BLaER1 (cell line): ENCODE data around the gene YAE1.
"Not testable (repeated sequence)": the region's sequence is repeated elsewhere in the genome, so short reads cannot be mapped to it uniquely, and the experiment has no call there.

Experiments used
- H3K27ac ChIP-seq: shearing (Covaris generic); formaldehyde crosslinking; 2 replicates; pipeline ENCODE4 v1.8.1; 2022
- H3K27me3 ChIP-seq: shearing (Covaris generic); formaldehyde crosslinking; 2 replicates; pipeline ENCODE4 v1.8.1; 2022
- H3K36me3 ChIP-seq: shearing (Covaris generic); formaldehyde crosslinking; 2 replicates; pipeline ENCODE4 v1.8.1; 2022
- H3K4me1 ChIP-seq: shearing (Covaris generic); formaldehyde crosslinking; 2 replicates; pipeline ENCODE4 v1.8.1; 2022
- H3K4me2 ChIP-seq: shearing (Covaris generic); formaldehyde crosslinking; 2 replicates; pipeline ENCODE4 v1.8.1; 2022
- H3K4me3 ChIP-seq: shearing (Covaris generic); formaldehyde crosslinking; 2 replicates; pipeline ENCODE4 v1.8.1; 2022
- H3K9ac ChIP-seq: shearing (Covaris generic); formaldehyde crosslinking; 2 replicates; pipeline ENCODE4 v1.8.1; 2022
- H3K9me3 ChIP-seq: shearing (Covaris generic); formaldehyde crosslinking; 2 replicates; pipeline ENCODE4 v1.8.1; 2022
- H4K20me1 ChIP-seq: shearing (Covaris generic); formaldehyde crosslinking; 2 replicates; pipeline ENCODE4 v1.8.1; 2022
- Cebpa-rat ChIP-seq: shearing (Covaris generic); IDR thresholded peaks from 2 replicates; pipeline ENCODE4 v1.8.1; 2022

Gene YAE1

GRCh38 chr7:39531818-39532217 is 34.4 kb upstream of the YAE1 start:
- H3K4me2 ChIP-seq = no peak overlapping the region
- H3K27me3 ChIP-seq = no peaks in the 10 kb centered on the region
- no peaks in the 10 kb centered on the region for H3K4me1 ChIP-seq
- no peaks in the 10 kb centered on the region for H3K9me3 ChIP-seq
- H3K4me3 ChIP-seq = no peak overlapping the region
- no peak overlapping the region for H3K27ac ChIP-seq
- TF ChIP-seq Cebpa-rat = no peak
- H3K36me3 ChIP-seq = no peaks in the 10 kb centered on the region
- no peak overlapping the region for H3K9ac ChIP-seq
- H4K20me1 ChIP-seq = no peaks in the 10 kb centered on the region

GRCh38 chr7:39532832-39533231 is 33.4 kb upstream of the YAE1 start:
- no peaks in the 10 kb centered on the region for H4K20me1 ChIP-seq
- no peaks in the 10 kb centered on the region for H3K4me1 ChIP-seq
- no peak overlapping the region for H3K4me3 ChIP-seq
- no peak overlapping the region for H3K27ac ChIP-seq
- no peaks in the 10 kb centered on the region for H3K27me3 ChIP-seq
- H3K36me3 ChIP-seq = no peaks in the 10 kb centered on the region
- TF ChIP-seq Cebpa-rat = no peak
- no peak overlapping the region for H3K4me2 ChIP-seq
- no peak overlapping the region for H3K9ac ChIP-seq
- no peaks in the 10 kb centered on the region for H3K9me3 ChIP-seq

- H3K27ac ChIP-seq = no peak overlapping the region
- no peaks in the 10 kb centered on the region for H4K20me1 ChIP-seq
- H3K27me3 ChIP-seq = no peaks in the 10 kb centered on the region
- H3K36me3 ChIP-seq = no peaks in the 10 kb centered on the region
- H3K4me3 ChIP-seq = no peak overlapping the region
- no peak overlapping the region for H3K4me2 ChIP-seq
- TF ChIP-seq Cebpa-rat = no peak
- H3K9me3 ChIP-seq = no peaks in the 10 kb centered on the region
- no peaks in the 10 kb centered on the region for H3K4me1 ChIP-seq
- no peak overlapping the region for H3K9ac ChIP-seq
Measured at GRCh38 chr7:39534599-39534998, 31.6 kb upstream of the YAE1 start.

GRCh38 chr7:39535064-39535463 is 31.1 kb upstream of the YAE1 start:
- H3K4me3 ChIP-seq = no peak overlapping the region
- H4K20me1 ChIP-seq = no peaks in the 10 kb centered on the region
- no peaks in the 10 kb centered on the region for H3K9me3 ChIP-seq
- H3K4me2 ChIP-seq = no peak overlapping the region
- no peak for TF ChIP-seq Cebpa-rat
- H3K27ac ChIP-seq = no peak overlapping the region
- no peaks in the 10 kb centered on the region for H3K27me3 ChIP-seq
- no peak overlapping the region for H3K9ac ChIP-seq
- H3K4me1 ChIP-seq = no peaks in the 10 kb centered on the region
- no peaks in the 10 kb centered on the region for H3K36me3 ChIP-seq

GRCh38 chr7:39535720-39536119 is 30.5 kb upstream of the YAE1 start:
- Histone ChIP-seq H3K4me1 (no peaks in the 10 kb centered on the region), H3K27ac (no peak overlapping the region), H3K4me2 (no peak overlapping the region), H3K9ac (no peak overlapping the region), H3K27me3 (no peaks in the 10 kb centered on the region), H4K20me1 (no peaks in the 10 kb centered on the region), H3K9me3 (no peaks in the 10 kb centered on the region), H3K4me3 (no peak overlapping the region), H3K36me3 (no peaks in the 10 kb centered on the region)
- TF ChIP-seq Cebpa-rat = no peak

- Histone ChIP-seq H3K9me3 (no peaks in the 10 kb centered on the region), H3K4me2 (no peak overlapping the region)
Measured at GRCh38 chr7:39536951-39537350, 29.3 kb upstream of the YAE1 start.

GRCh38 chr7:39539816-39540215 is 26.4 kb upstream of the YAE1 start:
- Histone ChIP-seq H3K27ac (no peak overlapping the region), H3K36me3 (no peaks in the 10 kb centered on the region), H3K4me1 (peaks cover 7% of the 10 kb centered on the region), H3K27me3 (no peaks in the 10 kb centered on the region), H3K9me3 (no peaks in the 10 kb centered on the region), H4K20me1 (no peaks in the 10 kb centered on the region), H3K9ac (no peak overlapping the region), H3K4me3 (no peak overlapping the region), H3K4me2 (no peak overlapping the region)
- no peak for TF ChIP-seq Cebpa-rat

More at GRCh38 chr7:39536951-39537350, 29.3 kb upstream of the YAE1 start:
- H3K27ac ChIP-seq = no peak overlapping the region
- H4K20me1 ChIP-seq = no peaks in the 10 kb centered on the region
- H3K9ac ChIP-seq = no peak overlapping the region
- no peak for TF ChIP-seq Cebpa-rat
- peaks cover 7% of the 10 kb centered on the region for H3K4me1 ChIP-seq
- no peaks in the 10 kb centered on the region for H3K27me3 ChIP-seq
- H3K4me3 ChIP-seq = no peak overlapping the region
- H3K36me3 ChIP-seq = no peaks in the 10 kb centered on the region

- TF ChIP-seq Cebpa-rat = no peak
- H3K36me3 ChIP-seq = no peaks in the 10 kb centered on the region
- peaks cover 7% of the 10 kb centered on the region for H3K4me1 ChIP-seq
- H3K9me3 ChIP-seq = no peaks in the 10 kb centered on the region
- H3K9ac ChIP-seq = no peak overlapping the region
- H3K27ac ChIP-seq = no peak overlapping the region
- no peak overlapping the region for H3K4me2 ChIP-seq
- H4K20me1 ChIP-seq = no peaks in the 10 kb centered on the region
- no peak overlapping the region for H3K4me3 ChIP-seq
- no peaks in the 10 kb centered on the region for H3K27me3 ChIP-seq
Measured at GRCh38 chr7:39540320-39540719, 25.9 kb upstream of the YAE1 start.

- H3K4me2 ChIP-seq = no peak overlapping the region
- H3K9ac ChIP-seq = no peak overlapping the region
- H4K20me1 ChIP-seq = no peaks in the 10 kb centered on the region
- no peak for TF ChIP-seq Cebpa-rat
- H3K9me3 ChIP-seq = no peaks in the 10 kb centered on the region
- no peaks in the 10 kb centered on the region for H3K36me3 ChIP-seq
- peaks cover 7% of the 10 kb centered on the region for H3K4me1 ChIP-seq
- H3K27ac ChIP-seq = no peak overlapping the region
- no peak overlapping the region for H3K4me3 ChIP-seq
- H3K27me3 ChIP-seq = no peaks in the 10 kb centered on the region
Measured at GRCh38 chr7:39541511-39541910, 24.7 kb upstream of the YAE1 start.

- H3K4me1 ChIP-seq, H3K36me3 ChIP-seq, H3K27me3 ChIP-seq, H3K4me2 ChIP-seq, H3K4me3 ChIP-seq, H3K27ac ChIP-seq, H4K20me1 ChIP-seq, H3K9ac ChIP-seq: not testable (repeated sequence)
- peaks cover 15% of the 10 kb centered on the region for H3K9me3 ChIP-seq
Measured at GRCh38 chr7:39544774-39545173, 21.4 kb upstream of the YAE1 start.

- H3K4me1 ChIP-seq = no peaks in the 10 kb centered on the region
- peaks cover 15% of the 10 kb centered on the region for H3K9me3 ChIP-seq
- no peaks in the 10 kb centered on the region for H4K20me1 ChIP-seq
- no peak overlapping the region for H3K4me2 ChIP-seq
- H3K27me3 ChIP-seq = no peaks in the 10 kb centered on the region
- no peak for TF ChIP-seq Cebpa-rat
- no peak overlapping the region for H3K4me3 ChIP-seq
- H3K9ac ChIP-seq = no peak overlapping the region
- no peaks in the 10 kb centered on the region for H3K36me3 ChIP-seq
- no peak overlapping the region for H3K27ac ChIP-seq
Measured at GRCh38 chr7:39547336-39547735, 18.9 kb upstream of the YAE1 start.
